WTC11 (cell line): ENCODE data around the gene GNB5. TPM values are rescaled to one million over a fixed set of nuclear protein-coding genes. Genes with fewer than 3 reads are reported as not detected.

Experiments used
- ATAC-seq: fragments of 200-7000 bp; cut with Tn5 transposase; 2 replicates; pipeline ENCODE4 v1.10.0; 2021; ENCODE audit warnings: mild to moderate bottlenecking, moderate library complexity
- CTCF ChIA-PET: fragments of 300-600 bp; sonication (Branson Sonifier 250); formaldehyde crosslinking; loops from one replicate; lab custom pipeline; 2021; ENCODE audit warnings: antibody characterized with exemption; lab: Charles Lee
- POLR2A ChIA-PET: fragments of 350-600 bp; sonication (Branson Sonifier 250); formaldehyde crosslinking; loops from one replicate; lab custom pipeline; 2021; ENCODE audit warnings: antibody characterized with exemption; lab: Charles Lee
- DNase-seq: peaks from one replicate; pipeline ENCODE4 v3.0.0; 2021; ENCODE audit warnings: low spot score
- H3K27ac Mint-ChIP-seq: 2 replicates; pipeline ENCODE4 v1.8.0; 2021; ENCODE audit warnings: mixed read lengths
- H3K27me3 Mint-ChIP-seq: 2 replicates; pipeline ENCODE4 v1.8.0; 2021; ENCODE audit warnings: low read depth, mild to moderate bottlenecking, moderate library complexity, mixed read lengths
- H3K36me3 Mint-ChIP-seq: 2 replicates; pipeline ENCODE4 v1.8.0; 2021; ENCODE audit warnings: mixed read lengths
- H3K4me1 Mint-ChIP-seq: 2 replicates; pipeline ENCODE4 v1.8.0; 2022; ENCODE audit warnings: mixed read lengths
- H3K4me3 Mint-ChIP-seq: 2 replicates; pipeline ENCODE4 v1.8.0; 2021; ENCODE audit warnings: mild to moderate bottlenecking, moderate library complexity, mixed read lengths
- H3K9me3 Mint-ChIP-seq: 2 replicates; pipeline ENCODE4 v1.8.0; 2021; ENCODE audit warnings: mixed read lengths
- ATF1 ChIP-seq: sonication (generic); formaldehyde crosslinking; IDR thresholded peaks from 2 replicates; pipeline ENCODE4 v1.8.1; 2023; ENCODE audit warnings: mild to moderate bottlenecking, moderate library complexity, missing genetic modification reagents
- KAT7 ChIP-seq: sonication (generic); formaldehyde crosslinking; IDR thresholded peaks from 2 replicates; pipeline ENCODE4 v1.8.1; 2023; ENCODE audit warnings: missing genetic modification reagents, mild to moderate bottlenecking, borderline replicate concordance
- MYBL2 ChIP-seq: sonication (generic); formaldehyde crosslinking; IDR thresholded peaks from 2 replicates; pipeline ENCODE4 v1.8.1; 2023; ENCODE audit warnings: mild to moderate bottlenecking, moderate library complexity, missing genetic modification reagents
- NR2C2 ChIP-seq: sonication (generic); formaldehyde crosslinking; IDR thresholded peaks from 2 replicates; pipeline ENCODE4 v1.8.0; 2022; ENCODE audit warnings: mild to moderate bottlenecking, missing genetic modification reagents
- NR3C1 ChIP-seq: sonication (generic); formaldehyde crosslinking; conservative IDR thresholded peaks from 2 replicates; pipeline ENCODE4 v1.8.1; 2023; ENCODE audit warnings: low read depth, mild to moderate bottlenecking, missing genetic modification reagents
- OVOL2 ChIP-seq: fragments of 250-450 bp; sonication (Bioruptor Pico); IDR thresholded peaks from 2 replicates; pipeline ENCODE4 v1.9.0; 2021; ENCODE audit warnings: mild to moderate bottlenecking, borderline replicate concordance
- RORB ChIP-seq: fragments of 250-450 bp; sonication (Bioruptor Pico); IDR thresholded peaks from 2 replicates; pipeline ENCODE4 v1.9.0; 2021; ENCODE audit warnings: mild to moderate bottlenecking
- TEAD4 ChIP-seq: sonication (generic); formaldehyde crosslinking; IDR thresholded peaks from 2 replicates; pipeline ENCODE4 v1.8.0; 2022; ENCODE audit warnings: mild to moderate bottlenecking, missing genetic modification reagents
- ZNF219 ChIP-seq: sonication (generic); formaldehyde crosslinking; IDR thresholded peaks from 2 replicates; pipeline ENCODE4 v1.8.0; 2023; ENCODE audit warnings: missing genetic modification reagents, mild to moderate bottlenecking, borderline replicate concordance
- ZNF317 ChIP-seq: sonication (generic); formaldehyde crosslinking; IDR thresholded peaks from 2 replicates; pipeline ENCODE4 v1.8.1; 2023; ENCODE audit warnings: low read depth, mild to moderate bottlenecking, moderate library complexity, missing genetic modification reagents, borderline replicate concordance
- total RNA-seq: library from RNA; stranded (reverse); gene quantifications from 3 replicates; pipeline ENCODE4 v1.2.3, GENCODE V29; 2021
- TF ChIP-seq, protein P1 (sequence below): fragments of 250-450 bp; sonication (Bioruptor Pico); conservative IDR thresholded peaks from 2 replicates; pipeline ENCODE4 v1.9.0; 2021; ENCODE audit warnings: mild to moderate bottlenecking
- TF ChIP-seq, protein P2 (sequence below): sonication (generic); formaldehyde crosslinking; IDR thresholded peaks from 2 replicates; pipeline ENCODE4 v1.8.1; 2023; ENCODE audit warnings: mild to moderate bottlenecking, missing genetic modification reagents
- TF ChIP-seq, protein P3 (sequence below): sonication (generic); formaldehyde crosslinking; IDR thresholded peaks from 2 replicates; pipeline ENCODE4 v1.8.0; 2022; ENCODE audit warnings: mild to moderate bottlenecking, missing genetic modification reagents
- TF ChIP-seq, protein P4 (sequence below): sonication (generic); formaldehyde crosslinking; IDR thresholded peaks from 2 replicates; pipeline ENCODE4 v1.8.1; 2022; ENCODE audit warnings: mild to moderate bottlenecking, missing genetic modification reagents, moderate library complexity, borderline replicate concordance
- TF ChIP-seq, protein P5 (sequence below): sonication (generic); formaldehyde crosslinking; IDR thresholded peaks from 2 replicates; pipeline ENCODE4 v1.8.1; 2023; ENCODE audit warnings: mild to moderate bottlenecking, missing genetic modification reagents, borderline replicate concordance
- TF ChIP-seq, protein P6 (sequence below): sonication (generic); formaldehyde crosslinking; IDR thresholded peaks from 2 replicates; pipeline ENCODE4 v1.8.0; 2023; ENCODE audit warnings: missing genetic modification reagents, mild to moderate bottlenecking, borderline replicate concordance

GNB5 gene
- total RNA-seq, 1 experiment from 2014 or later, result 37.0 TPM

DNA sequence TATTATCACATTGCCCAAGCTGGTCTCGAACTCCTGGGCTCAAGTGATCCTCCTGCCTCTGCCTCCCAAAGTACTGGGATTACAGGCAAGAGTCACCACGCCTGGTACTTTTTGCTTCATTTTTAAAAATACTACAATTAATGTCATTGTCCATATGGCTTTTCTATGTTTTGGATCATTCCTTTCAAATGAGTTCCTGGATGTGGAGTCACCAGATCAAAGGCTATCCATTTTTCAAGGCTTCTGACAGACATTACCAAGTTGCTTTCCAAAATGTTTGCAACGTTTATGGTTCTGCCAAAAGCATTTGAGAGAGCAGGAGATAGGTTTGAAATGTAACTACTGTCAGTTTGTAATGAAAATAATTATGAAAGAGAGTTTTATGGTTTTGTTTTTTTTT is 44.4 kb downstream of the GNB5 start (continued):
- TF ChIP-seq, protein P1, sequence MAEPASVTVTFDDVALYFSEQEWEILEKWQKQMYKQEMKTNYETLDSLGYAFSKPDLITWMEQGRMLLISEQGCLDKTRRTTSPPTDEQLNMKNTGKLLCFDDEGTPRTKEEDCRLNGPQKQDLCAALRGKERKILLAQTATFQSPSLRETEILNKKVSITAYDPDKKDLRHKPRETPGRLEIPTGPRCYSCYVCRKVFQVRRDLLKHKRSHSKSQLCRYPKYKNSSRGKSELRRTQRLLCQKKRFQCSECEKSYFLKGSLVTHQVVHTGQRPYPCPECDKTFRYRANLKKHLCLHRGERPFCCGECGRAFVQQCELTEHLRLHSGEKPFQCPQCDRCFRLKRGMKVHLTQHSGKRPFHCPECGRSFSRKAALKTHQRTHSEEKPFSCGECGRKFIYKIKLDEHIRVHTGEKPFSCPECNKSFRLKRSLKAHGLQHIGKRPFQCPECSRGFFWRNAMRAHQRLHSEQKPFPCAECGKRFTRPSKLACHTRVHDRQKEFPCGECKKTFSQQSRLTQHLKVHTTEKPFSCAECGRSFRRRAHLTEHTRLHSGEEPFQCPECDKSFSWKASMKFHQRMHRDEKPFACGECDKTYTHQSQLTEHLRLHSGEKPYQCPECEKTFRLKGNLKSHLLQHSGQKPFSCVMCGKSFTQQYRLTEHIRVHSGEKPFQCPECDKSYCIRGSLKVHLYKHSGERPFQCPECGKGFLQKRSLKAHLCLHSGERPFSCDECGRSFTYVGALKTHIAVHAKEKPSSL (CRISPR knock-in tag), result no peak
- TF ChIP-seq KAT7 (CRISPR knock-in tag), result no peak

DNA sequence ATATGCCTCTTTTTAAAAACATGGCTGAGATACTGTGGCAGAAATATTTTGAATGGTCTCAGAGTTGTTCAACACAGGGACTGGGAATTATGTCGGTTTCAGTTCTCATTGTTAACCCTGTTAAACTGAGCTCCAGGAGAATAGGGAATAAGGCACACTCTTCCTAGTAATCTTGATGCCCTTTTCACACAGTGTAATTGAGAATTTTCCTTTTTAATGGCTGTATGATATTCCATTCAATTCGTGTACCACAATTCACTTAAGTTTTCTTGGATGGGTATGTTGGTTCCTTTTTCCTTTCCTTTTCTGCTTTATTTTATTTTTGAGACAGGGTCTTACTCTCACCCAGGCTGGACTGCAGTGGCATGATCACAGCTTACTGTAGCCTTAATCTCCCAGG is 44.9 kb downstream of the GNB5 start:
- Mint-ChIP-seq H3K9me3 (peaks cover 4% of the 10 kb centered on the region), H3K36me3 (peaks cover 43% of the 10 kb centered on the region), H3K27me3 (no peaks in the 10 kb centered on the region), H3K27ac (no peak overlapping the region), H3K4me3 (no peak overlapping the region), H3K4me1 (no peaks in the 10 kb centered on the region)
- POLR2A ChIA-PET, result no interaction called here
- ATAC-seq, result no peak
- no peak for TF ChIP-seq OVOL2 (CRISPR knock-in tag)
- TF ChIP-seq ZNF219 (CRISPR knock-in tag), result no peak
- TF ChIP-seq, protein P2, sequence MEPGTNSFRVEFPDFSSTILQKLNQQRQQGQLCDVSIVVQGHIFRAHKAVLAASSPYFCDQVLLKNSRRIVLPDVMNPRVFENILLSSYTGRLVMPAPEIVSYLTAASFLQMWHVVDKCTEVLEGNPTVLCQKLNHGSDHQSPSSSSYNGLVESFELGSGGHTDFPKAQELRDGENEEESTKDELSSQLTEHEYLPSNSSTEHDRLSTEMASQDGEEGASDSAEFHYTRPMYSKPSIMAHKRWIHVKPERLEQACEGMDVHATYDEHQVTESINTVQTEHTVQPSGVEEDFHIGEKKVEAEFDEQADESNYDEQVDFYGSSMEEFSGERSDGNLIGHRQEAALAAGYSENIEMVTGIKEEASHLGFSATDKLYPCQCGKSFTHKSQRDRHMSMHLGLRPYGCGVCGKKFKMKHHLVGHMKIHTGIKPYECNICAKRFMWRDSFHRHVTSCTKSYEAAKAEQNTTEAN (CRISPR knock-in tag), result no peak
- TF ChIP-seq, protein P1 (CRISPR knock-in tag), result no peak
- TF ChIP-seq, protein P3, sequence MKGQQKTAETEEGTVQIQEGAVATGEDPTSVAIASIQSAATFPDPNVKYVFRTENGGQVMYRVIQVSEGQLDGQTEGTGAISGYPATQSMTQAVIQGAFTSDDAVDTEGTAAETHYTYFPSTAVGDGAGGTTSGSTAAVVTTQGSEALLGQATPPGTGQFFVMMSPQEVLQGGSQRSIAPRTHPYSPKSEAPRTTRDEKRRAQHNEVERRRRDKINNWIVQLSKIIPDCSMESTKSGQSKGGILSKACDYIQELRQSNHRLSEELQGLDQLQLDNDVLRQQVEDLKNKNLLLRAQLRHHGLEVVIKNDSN (CRISPR knock-in tag), result no peak
- TF ChIP-seq ATF1 (CRISPR knock-in tag), result no peak
- no peak for TF ChIP-seq MYBL2 (CRISPR knock-in tag)
- no peak for TF ChIP-seq NR3C1 (CRISPR knock-in tag)
- TF ChIP-seq RORB (CRISPR knock-in tag), result no peak
- TF ChIP-seq ZNF317 (CRISPR knock-in tag), result no peak
- TF ChIP-seq, protein P4, sequence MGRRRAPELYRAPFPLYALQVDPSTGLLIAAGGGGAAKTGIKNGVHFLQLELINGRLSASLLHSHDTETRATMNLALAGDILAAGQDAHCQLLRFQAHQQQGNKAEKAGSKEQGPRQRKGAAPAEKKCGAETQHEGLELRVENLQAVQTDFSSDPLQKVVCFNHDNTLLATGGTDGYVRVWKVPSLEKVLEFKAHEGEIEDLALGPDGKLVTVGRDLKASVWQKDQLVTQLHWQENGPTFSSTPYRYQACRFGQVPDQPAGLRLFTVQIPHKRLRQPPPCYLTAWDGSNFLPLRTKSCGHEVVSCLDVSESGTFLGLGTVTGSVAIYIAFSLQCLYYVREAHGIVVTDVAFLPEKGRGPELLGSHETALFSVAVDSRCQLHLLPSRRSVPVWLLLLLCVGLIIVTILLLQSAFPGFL (CRISPR knock-in tag), result no peak
- DNase-seq, result no peak
- CTCF ChIA-PET, result no interaction called here

DNA sequence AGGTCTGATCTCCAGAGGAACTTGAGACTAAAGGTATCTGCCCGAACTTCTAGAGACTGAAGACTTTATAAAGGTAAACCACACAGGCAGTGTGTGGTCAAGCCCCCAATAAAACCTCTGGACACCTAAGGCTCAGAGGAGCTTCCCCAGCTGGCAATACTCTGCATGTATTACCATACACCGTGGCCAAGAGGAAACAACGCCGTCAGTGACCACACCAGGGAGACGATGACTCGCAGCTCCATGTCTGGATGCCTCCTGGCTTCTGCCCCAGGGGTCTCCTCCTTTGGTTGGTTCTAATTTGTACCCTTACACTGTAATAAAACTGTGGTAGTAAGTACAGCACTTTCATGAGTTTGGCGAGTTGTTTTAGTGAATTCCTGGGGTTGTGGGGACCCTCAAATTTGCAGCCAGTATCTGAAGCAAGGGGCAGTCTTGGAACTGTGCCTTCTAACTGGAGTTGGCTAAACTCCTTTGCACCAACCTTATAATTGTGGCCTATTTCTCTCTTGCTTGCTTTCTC is 46.5 kb downstream of the GNB5 start:
- CTCF ChIA-PET, result no interaction called here
- no peaks in the 10 kb centered on the region for H3K27me3 Mint-ChIP-seq
- POLR2A ChIA-PET, result no interaction called here
- TF ChIP-seq, protein P5, sequence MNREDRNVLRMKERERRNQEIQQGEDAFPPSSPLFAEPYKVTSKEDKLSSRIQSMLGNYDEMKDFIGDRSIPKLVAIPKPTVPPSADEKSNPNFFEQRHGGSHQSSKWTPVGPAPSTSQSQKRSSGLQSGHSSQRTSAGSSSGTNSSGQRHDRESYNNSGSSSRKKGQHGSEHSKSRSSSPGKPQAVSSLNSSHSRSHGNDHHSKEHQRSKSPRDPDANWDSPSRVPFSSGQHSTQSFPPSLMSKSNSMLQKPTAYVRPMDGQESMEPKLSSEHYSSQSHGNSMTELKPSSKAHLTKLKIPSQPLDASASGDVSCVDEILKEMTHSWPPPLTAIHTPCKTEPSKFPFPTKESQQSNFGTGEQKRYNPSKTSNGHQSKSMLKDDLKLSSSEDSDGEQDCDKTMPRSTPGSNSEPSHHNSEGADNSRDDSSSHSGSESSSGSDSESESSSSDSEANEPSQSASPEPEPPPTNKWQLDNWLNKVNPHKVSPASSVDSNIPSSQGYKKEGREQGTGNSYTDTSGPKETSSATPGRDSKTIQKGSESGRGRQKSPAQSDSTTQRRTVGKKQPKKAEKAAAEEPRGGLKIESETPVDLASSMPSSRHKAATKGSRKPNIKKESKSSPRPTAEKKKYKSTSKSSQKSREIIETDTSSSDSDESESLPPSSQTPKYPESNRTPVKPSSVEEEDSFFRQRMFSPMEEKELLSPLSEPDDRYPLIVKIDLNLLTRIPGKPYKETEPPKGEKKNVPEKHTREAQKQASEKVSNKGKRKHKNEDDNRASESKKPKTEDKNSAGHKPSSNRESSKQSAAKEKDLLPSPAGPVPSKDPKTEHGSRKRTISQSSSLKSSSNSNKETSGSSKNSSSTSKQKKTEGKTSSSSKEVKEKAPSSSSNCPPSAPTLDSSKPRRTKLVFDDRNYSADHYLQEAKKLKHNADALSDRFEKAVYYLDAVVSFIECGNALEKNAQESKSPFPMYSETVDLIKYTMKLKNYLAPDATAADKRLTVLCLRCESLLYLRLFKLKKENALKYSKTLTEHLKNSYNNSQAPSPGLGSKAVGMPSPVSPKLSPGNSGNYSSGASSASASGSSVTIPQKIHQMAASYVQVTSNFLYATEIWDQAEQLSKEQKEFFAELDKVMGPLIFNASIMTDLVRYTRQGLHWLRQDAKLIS, result no peak
- TF ChIP-seq ZNF317 (CRISPR knock-in tag) (no peak), ZNF219 (CRISPR knock-in tag) (no peak), NR2C2 (CRISPR knock-in tag) (no peak), TEAD4 (CRISPR knock-in tag) (no peak)
- TF ChIP-seq, protein P6, sequence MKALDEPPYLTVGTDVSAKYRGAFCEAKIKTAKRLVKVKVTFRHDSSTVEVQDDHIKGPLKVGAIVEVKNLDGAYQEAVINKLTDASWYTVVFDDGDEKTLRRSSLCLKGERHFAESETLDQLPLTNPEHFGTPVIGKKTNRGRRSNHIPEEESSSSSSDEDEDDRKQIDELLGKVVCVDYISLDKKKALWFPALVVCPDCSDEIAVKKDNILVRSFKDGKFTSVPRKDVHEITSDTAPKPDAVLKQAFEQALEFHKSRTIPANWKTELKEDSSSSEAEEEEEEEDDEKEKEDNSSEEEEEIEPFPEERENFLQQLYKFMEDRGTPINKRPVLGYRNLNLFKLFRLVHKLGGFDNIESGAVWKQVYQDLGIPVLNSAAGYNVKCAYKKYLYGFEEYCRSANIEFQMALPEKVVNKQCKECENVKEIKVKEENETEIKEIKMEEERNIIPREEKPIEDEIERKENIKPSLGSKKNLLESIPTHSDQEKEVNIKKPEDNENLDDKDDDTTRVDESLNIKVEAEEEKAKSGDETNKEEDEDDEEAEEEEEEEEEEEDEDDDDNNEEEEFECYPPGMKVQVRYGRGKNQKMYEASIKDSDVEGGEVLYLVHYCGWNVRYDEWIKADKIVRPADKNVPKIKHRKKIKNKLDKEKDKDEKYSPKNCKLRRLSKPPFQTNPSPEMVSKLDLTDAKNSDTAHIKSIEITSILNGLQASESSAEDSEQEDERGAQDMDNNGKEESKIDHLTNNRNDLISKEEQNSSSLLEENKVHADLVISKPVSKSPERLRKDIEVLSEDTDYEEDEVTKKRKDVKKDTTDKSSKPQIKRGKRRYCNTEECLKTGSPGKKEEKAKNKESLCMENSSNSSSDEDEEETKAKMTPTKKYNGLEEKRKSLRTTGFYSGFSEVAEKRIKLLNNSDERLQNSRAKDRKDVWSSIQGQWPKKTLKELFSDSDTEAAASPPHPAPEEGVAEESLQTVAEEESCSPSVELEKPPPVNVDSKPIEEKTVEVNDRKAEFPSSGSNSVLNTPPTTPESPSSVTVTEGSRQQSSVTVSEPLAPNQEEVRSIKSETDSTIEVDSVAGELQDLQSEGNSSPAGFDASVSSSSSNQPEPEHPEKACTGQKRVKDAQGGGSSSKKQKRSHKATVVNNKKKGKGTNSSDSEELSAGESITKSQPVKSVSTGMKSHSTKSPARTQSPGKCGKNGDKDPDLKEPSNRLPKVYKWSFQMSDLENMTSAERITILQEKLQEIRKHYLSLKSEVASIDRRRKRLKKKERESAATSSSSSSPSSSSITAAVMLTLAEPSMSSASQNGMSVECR (CRISPR knock-in tag), result no peak

More for the DNA sequence above, 46.5 kb downstream of the GNB5 start:
- H3K36me3 Mint-ChIP-seq, result peaks cover 42% of the 10 kb centered on the region
- ATAC-seq (no peak), DNase-seq (no peak)
- no peak overlapping the region for H3K4me3 Mint-ChIP-seq
- H3K4me1 Mint-ChIP-seq, result peaks cover 8% of the 10 kb centered on the region
- H3K27ac Mint-ChIP-seq, result no peak overlapping the region
- H3K9me3 Mint-ChIP-seq, result peaks cover 4% of the 10 kb centered on the region
